Left ventricle myocardium inferior (tissue), 1 donor: ENCODE results near the gene AP3B1. TPM values are rescaled to one million over a fixed set of nuclear protein-coding genes. Genes with fewer than 3 reads are reported as not detected.

ENCODE experiments used
- DNase-seq: peaks from one replicate; pipeline ENCODE4 v3.0.0-alpha.2; 2020
- H3K27ac ChIP-seq: fragments of 200-600 bp; replicated peaks from 2 replicates; pipeline ENCODE4 v1.8.0; 2021
- H3K27me3 ChIP-seq: fragments of 200-600 bp; 2 replicates; pipeline ENCODE4 v1.8.0; 2021; ENCODE audit warnings: low read depth
- H3K36me3 ChIP-seq: fragments of 200-600 bp; 2 replicates; pipeline ENCODE4 v1.8.0; 2021
- H3K4me1 ChIP-seq: fragments of 200-600 bp; 2 replicates; pipeline ENCODE4 v1.8.0; 2021
- H3K4me3 ChIP-seq: fragments of 200-600 bp; 2 replicates; pipeline ENCODE4 v1.8.0; 2021; ENCODE audit warnings: mild to moderate bottlenecking, moderate library complexity
- H3K9me3 ChIP-seq: fragments of 200-600 bp; replicated peaks from 2 replicates; pipeline ENCODE4 v1.8.0; 2021
- intact Hi-C: fragments of 100-400 bp; cut with micrococcal nuclease; formaldehyde crosslinking; loops from one replicate; pipeline ENCODE4 v1.11.0; 2022
- total RNA-seq: library from RNA; stranded (reverse); fragmentation: NEBNext Ultra II Directional; extraction: Animal tissue kit (Norgen Biotek cat#: 25700); gene quantifications from one replicate; pipeline ENCODE4 v1.2.1, GENCODE V29; 2021
- TF ChIP-seq, protein P1 (sequence below): fragments of 200-600 bp; IDR thresholded peaks from 2 replicates; pipeline ENCODE4 v1.8.0; 2021; ENCODE audit warnings: antibody characterized with exemption, mild to moderate bottlenecking, borderline replicate concordance
- donor health status: DM: no; HTN: yes; CAD: no; lungs with severe emphysema.

The AP3B1 gene
- total RNA-seq, 1 donor from 2014 or later: 22.0 TPM

DNA sequence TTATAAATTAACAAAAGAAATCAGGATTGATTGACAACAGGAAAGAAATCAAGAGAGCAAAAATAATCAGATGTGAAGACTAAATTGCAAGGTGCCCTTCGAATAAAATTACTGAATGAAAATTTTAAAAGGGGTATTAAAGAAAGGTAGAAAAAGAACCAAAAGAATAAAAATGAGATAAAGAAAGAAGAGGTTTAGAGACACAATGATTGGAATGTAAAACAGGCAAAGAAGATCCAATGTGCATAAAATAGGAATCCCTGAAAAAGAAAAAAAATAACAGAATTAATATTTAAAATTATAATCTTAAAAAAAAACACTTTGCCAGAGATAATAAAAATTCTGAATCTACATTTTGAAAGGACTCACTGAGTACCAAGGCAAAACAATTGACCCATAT is 73.0 kb downstream of the AP3B1 start:
- DNase-seq: no peak
- Histone ChIP-seq H3K9me3 (peaks cover 23% of the 10 kb centered on the region), H3K27ac (no peak overlapping the region), H3K4me3 (no peak overlapping the region), H3K27me3 (no peaks in the 10 kb centered on the region), H3K36me3 (peaks cover 54% of the 10 kb centered on the region), H3K4me1 (no peaks in the 10 kb centered on the region)
- TF ChIP-seq, protein P1, sequence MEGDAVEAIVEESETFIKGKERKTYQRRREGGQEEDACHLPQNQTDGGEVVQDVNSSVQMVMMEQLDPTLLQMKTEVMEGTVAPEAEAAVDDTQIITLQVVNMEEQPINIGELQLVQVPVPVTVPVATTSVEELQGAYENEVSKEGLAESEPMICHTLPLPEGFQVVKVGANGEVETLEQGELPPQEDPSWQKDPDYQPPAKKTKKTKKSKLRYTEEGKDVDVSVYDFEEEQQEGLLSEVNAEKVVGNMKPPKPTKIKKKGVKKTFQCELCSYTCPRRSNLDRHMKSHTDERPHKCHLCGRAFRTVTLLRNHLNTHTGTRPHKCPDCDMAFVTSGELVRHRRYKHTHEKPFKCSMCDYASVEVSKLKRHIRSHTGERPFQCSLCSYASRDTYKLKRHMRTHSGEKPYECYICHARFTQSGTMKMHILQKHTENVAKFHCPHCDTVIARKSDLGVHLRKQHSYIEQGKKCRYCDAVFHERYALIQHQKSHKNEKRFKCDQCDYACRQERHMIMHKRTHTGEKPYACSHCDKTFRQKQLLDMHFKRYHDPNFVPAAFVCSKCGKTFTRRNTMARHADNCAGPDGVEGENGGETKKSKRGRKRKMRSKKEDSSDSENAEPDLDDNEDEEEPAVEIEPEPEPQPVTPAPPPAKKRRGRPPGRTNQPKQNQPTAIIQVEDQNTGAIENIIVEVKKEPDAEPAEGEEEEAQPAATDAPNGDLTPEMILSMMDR: no peak
- intact Hi-C loops: no loop called here

DNA sequence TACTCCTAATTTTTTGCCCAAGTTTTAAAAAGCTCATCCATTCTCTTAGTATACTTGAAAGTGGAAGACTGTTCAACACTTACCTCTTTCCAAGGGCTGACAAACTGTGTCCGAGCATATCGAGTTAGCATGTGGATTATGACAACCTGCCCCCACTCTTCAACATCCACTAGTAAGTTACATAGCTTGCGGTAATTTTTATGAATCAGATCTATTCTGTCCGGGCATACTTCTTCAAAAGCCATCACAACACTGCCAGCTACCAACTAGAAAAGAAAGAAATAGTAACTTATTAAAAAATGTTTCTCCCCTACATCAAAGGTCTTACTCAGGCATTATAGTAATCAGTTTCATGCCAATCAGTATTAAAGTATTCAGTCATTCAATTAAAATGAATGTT is 78.5 kb downstream of the AP3B1 start:
- Histone ChIP-seq H3K4me1 (no peaks in the 10 kb centered on the region), H3K4me3 (no peak overlapping the region), H3K27me3 (no peaks in the 10 kb centered on the region), H3K36me3 (peaks cover 17% of the 10 kb centered on the region), H3K9me3 (no peaks in the 10 kb centered on the region), H3K27ac (no peak overlapping the region)
- no peak for DNase-seq
- TF ChIP-seq, protein P1: no peak
- intact Hi-C loops: no loop called here

DNA sequence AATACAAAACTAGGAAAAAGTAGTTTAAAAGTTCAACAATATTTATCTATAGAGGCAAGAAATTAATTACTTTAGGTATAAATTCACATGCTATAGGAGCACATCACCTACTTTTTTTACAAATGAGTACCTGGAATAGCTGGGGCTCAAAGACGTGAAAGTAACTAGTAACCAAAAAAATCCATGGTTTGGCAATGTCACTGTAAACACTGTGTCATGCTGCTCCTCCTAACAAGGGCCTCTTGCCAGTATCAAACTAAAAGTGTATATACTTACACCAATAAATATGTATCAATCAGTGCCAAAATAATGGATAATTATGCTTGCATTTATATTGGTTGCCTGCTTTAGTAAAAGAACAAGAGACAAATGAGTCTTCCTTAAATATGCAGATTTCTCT is 78.9 kb downstream of the AP3B1 start:
- H3K36me3 ChIP-seq: peaks cover 12% of the 10 kb centered on the region
- H3K9me3 ChIP-seq: no peaks in the 10 kb centered on the region
- TF ChIP-seq, protein P1: no peak
- intact Hi-C loops: no loop called here
- no peaks in the 10 kb centered on the region for H3K4me1 ChIP-seq
- no peak overlapping the region for H3K27ac ChIP-seq
- DNase-seq: no peak
- H3K27me3 ChIP-seq: no peaks in the 10 kb centered on the region
- H3K4me3 ChIP-seq: no peak overlapping the region

DNA sequence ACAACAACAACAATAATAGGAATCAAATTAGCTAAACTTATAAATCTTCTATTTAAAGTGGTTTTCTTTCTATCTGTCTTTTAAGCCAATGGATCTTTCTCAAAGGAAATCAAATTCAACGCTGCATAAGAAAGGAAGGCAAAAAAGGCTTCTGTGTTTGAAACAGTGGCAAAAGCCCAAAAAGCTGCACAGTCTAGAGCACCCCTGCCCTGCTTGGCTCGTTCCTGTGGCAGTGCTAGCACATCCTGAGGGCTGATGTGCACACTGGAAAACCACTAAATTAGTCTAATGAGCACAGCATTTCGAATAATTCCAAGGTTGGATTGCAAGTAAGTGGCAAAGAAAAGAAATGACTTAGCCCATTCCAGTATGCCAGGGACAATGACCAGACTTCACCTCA is 80.7 kb downstream of the AP3B1 start:
- Histone ChIP-seq H3K4me1 (no peaks in the 10 kb centered on the region), H3K4me3 (no peak overlapping the region), H3K9me3 (no peaks in the 10 kb centered on the region), H3K36me3 (peaks cover 9% of the 10 kb centered on the region), H3K27me3 (no peaks in the 10 kb centered on the region), H3K27ac (no peak overlapping the region)
- no peak for DNase-seq
- TF ChIP-seq, protein P1: no peak
- intact Hi-C loops: no loop called here

DNA sequence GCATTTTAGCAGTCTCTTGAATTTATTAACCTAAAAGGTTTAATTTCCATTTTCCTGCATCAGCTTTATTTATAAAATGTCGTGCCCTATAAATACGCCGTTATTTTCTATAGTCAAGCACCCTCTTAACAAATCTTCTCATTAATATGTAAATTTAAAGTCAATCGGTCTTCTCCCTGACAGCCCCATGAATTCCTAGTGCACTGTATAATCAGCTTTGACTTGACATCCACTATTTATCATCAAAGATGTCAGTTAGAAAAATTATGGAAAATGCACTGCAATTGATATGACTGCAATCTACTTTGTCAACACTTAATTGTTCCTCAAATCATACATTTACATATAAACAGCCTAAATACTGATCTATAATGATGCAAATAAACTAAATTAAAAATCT is 83.4 kb downstream of the AP3B1 start:
- Histone ChIP-seq H3K27ac (no peak overlapping the region), H3K4me1 (no peaks in the 10 kb centered on the region), H3K9me3 (no peaks in the 10 kb centered on the region), H3K36me3 (peaks cover 19% of the 10 kb centered on the region), H3K27me3 (no peaks in the 10 kb centered on the region), H3K4me3 (no peak overlapping the region)
- intact Hi-C loops: no loop called here
- DNase-seq: no peak
- TF ChIP-seq, protein P1: no peak

DNA sequence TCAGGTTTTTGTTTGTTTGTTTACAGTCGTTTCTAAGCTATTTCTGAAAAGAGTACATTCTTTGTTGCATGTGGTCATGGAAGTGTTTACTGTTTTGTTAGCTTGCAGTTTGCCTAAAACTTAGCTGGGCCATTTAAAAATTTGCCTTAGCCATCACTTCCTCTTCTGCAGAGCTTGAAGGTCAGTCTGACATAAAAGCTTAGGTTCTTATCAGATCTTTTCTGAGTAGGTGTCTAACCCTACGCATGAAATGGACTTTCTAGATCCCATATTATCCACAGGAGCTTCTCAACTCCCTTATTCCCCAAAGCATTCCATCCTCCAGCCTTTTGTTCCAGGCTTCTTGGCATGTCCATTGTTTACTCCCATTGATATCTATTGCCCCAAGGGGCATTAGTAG is 90.3 kb downstream of the AP3B1 start:
- peaks cover 22% of the 10 kb centered on the region for H3K36me3 ChIP-seq
- no peaks in the 10 kb centered on the region for H3K4me1 ChIP-seq
- H3K9me3 ChIP-seq: no peaks in the 10 kb centered on the region
- no peaks in the 10 kb centered on the region for H3K27me3 ChIP-seq
- intact Hi-C loops: no loop called here
- H3K27ac ChIP-seq: no peak overlapping the region
- no peak for DNase-seq
- H3K4me3 ChIP-seq: no peak overlapping the region
- TF ChIP-seq, protein P1: no peak
